WTC11 (cell line): Measurements from ENCODE around the gene APRT. TPM values are rescaled to one million over a fixed set of nuclear protein-coding genes. Genes with fewer than 3 reads are reported as not detected.

Experiments used
- AR ChIP-seq: fragments of 250-450 bp; sonication (Bioruptor Pico); IDR thresholded peaks from 2 replicates; pipeline ENCODE4 v1.9.0; 2021; ENCODE audit warnings: mild to moderate bottlenecking
- ATF1 ChIP-seq: sonication (generic); formaldehyde crosslinking; IDR thresholded peaks from 2 replicates; pipeline ENCODE4 v1.8.1; 2023; ENCODE audit warnings: mild to moderate bottlenecking, moderate library complexity, missing genetic modification reagents
- ATF2 ChIP-seq: sonication (generic); formaldehyde crosslinking; IDR thresholded peaks from 2 replicates; pipeline ENCODE4 v1.8.1; 2022; ENCODE audit warnings: low read depth, missing genetic modification reagents, borderline replicate concordance
- CBFB ChIP-seq: sonication (generic); formaldehyde crosslinking; IDR thresholded peaks from 2 replicates; pipeline ENCODE4 v1.8.1; 2022; ENCODE audit warnings: mild to moderate bottlenecking, low read depth, missing genetic modification reagents
- CTCF ChIP-seq: fragments of 200-600 bp; IDR thresholded peaks from 2 replicates; pipeline ENCODE4 v1.8.0; 2022; ENCODE audit warnings: antibody characterized with exemption
- E2F5 ChIP-seq: sonication (generic); formaldehyde crosslinking; IDR thresholded peaks from 2 replicates; pipeline ENCODE4 v1.8.1; 2022; ENCODE audit warnings: mild to moderate bottlenecking, moderate library complexity, missing genetic modification reagents
- FOXP4 ChIP-seq: sonication (generic); formaldehyde crosslinking; IDR thresholded peaks from 2 replicates; pipeline ENCODE4 v1.8.0; 2022; ENCODE audit warnings: mild to moderate bottlenecking, missing genetic modification reagents
- HMGXB4 ChIP-seq: sonication (generic); formaldehyde crosslinking; IDR thresholded peaks from 2 replicates; pipeline ENCODE4 v1.8.1; 2023; ENCODE audit warnings: mild to moderate bottlenecking, moderate library complexity, missing genetic modification reagents
- JAZF1 ChIP-seq: fragments of 250-450 bp; sonication (Bioruptor Pico); IDR thresholded peaks from 2 replicates; pipeline ENCODE4 v1.9.0; 2021; ENCODE audit warnings: moderate library complexity, mild to moderate bottlenecking, inconsistent platforms
- MLX ChIP-seq: sonication (generic); formaldehyde crosslinking; IDR thresholded peaks from 2 replicates; pipeline ENCODE4 v1.8.1; 2023; ENCODE audit warnings: mild to moderate bottlenecking, missing genetic modification reagents, moderate library complexity
- NFATC4 ChIP-seq: fragments of 250-450 bp; sonication (Bioruptor Pico); IDR thresholded peaks from 2 replicates; pipeline ENCODE4 v1.9.0; 2021; ENCODE audit warnings: mild to moderate bottlenecking
- NFE2L1 ChIP-seq: sonication (generic); formaldehyde crosslinking; IDR thresholded peaks from 2 replicates; pipeline ENCODE4 v1.8.1; 2023; ENCODE audit warnings: missing genetic modification reagents
- NR2C2 ChIP-seq: sonication (generic); formaldehyde crosslinking; IDR thresholded peaks from 2 replicates; pipeline ENCODE4 v1.8.0; 2022; ENCODE audit warnings: mild to moderate bottlenecking, missing genetic modification reagents
- SMAD3 ChIP-seq: sonication (generic); formaldehyde crosslinking; IDR thresholded peaks from 2 replicates; pipeline ENCODE4 v1.8.0; 2022; ENCODE audit warnings: missing genetic modification reagents, mild to moderate bottlenecking, borderline replicate concordance
- ZNF396 ChIP-seq: fragments of 250-450 bp; sonication (Bioruptor Pico); IDR thresholded peaks from 2 replicates; pipeline ENCODE4 v1.8.0; 2021; ENCODE audit warnings: mild to moderate bottlenecking, moderate library complexity, borderline replicate concordance
- ZNF425 ChIP-seq: fragments of 250-450 bp; sonication (Bioruptor Pico); conservative IDR thresholded peaks from 2 replicates; pipeline ENCODE4 v1.9.0; 2021; ENCODE audit warnings: mild to moderate bottlenecking
- ZNF532 ChIP-seq: fragments of 250-450 bp; sonication (Bioruptor Pico); IDR thresholded peaks from 2 replicates; pipeline ENCODE4 v1.9.0; 2021; ENCODE audit warnings: mild to moderate bottlenecking, borderline replicate concordance
- total RNA-seq: library from RNA; stranded (reverse); gene quantifications from 3 replicates; pipeline ENCODE4 v1.2.3, GENCODE V29; 2021

APRT gene
- total RNA-seq, 1 experiment from 2014 or later, result 288 TPM

GRCh38 chr16:88784074-88784855, 27.5 kb downstream of the APRT start (continued):
- no peak for TF ChIP-seq ATF2 (CRISPR knock-in tag)
- TF ChIP-seq HMGXB4 (CRISPR knock-in tag), result peak; percentile 62; the same call in 1 of the 2 replicates
- no peak for TF ChIP-seq ZNF396 (CRISPR knock-in tag)
- no peak for TF ChIP-seq AR (CRISPR knock-in tag)
- TF ChIP-seq JAZF1 (CRISPR knock-in tag), result no peak
- no peak for TF ChIP-seq NFE2L1 (CRISPR knock-in tag)
- TF ChIP-seq SMAD3 (CRISPR knock-in tag), result no peak
- TF ChIP-seq CBFB (CRISPR knock-in tag), result no peak
- no peak for TF ChIP-seq NFATC4 (CRISPR knock-in tag)
- no peak for TF ChIP-seq ZNF532 (CRISPR knock-in tag)
- peak; percentile 52; the same call in 1 of the 2 replicates for TF ChIP-seq CTCF
- no peak for TF ChIP-seq ZNF425 (CRISPR knock-in tag)
- no peak for TF ChIP-seq MLX (CRISPR knock-in tag)
- TF ChIP-seq FOXP4 (CRISPR knock-in tag), result 0 out of 2 replicates have a peak, but pooled peaks have one; percentile 14
- TF ChIP-seq E2F5 (CRISPR knock-in tag), result no peak
- no peak for TF ChIP-seq ATF1
- TF ChIP-seq NR2C2, result no peak
